GM12892 (cell line): Measurements from ENCODE around the gene TLR5.

Experiments used
- POLR2A ChIP-seq: IDR thresholded peaks from 2 replicates; pipeline ENCODE4 v1.6.1; 2011; ENCODE audit warnings: low read depth, low read length, control low read depth
- POLR2AphosphoS5 ChIP-seq: IDR thresholded peaks from 2 replicates; pipeline ENCODE4 v1.6.1; 2011; ENCODE audit warnings: low read depth, low read length, control low read depth

GRCh38 chr1:223079498-223079897 is 63.5 kb downstream of the TLR5 start:
- TF ChIP-seq POLR2A, result no peak
- TF ChIP-seq POLR2AphosphoS5, result no peak
